GM21529 (cell line): ENCODE measurements around the gene PPIL1.
"Not testable (repeated sequence)": the region's sequence is repeated elsewhere in the genome, so short reads cannot be mapped to it uniquely, and the experiment has no call there.

Experiments
- ATAC-seq: cut with Tn5 transposase; IDR thresholded peaks from one replicate; pipeline ENCODE4 v1.9.1; 2021; ENCODE audit not compliant: unreplicated experiment

The PPIL1 gene

GRCh38 chr6:36874443-36875249 is at the start of gene PPIL1:
TSS of gene PPIL1 (minus strand) at chr6:36874803. CDS start at chr6:36874772, 31 bp downstream.
- ATAC-seq = peak; percentile 73

GRCh38 chr6:36924131-36924530 is 49.5 kb upstream of the PPIL1 start:
- no peak for ATAC-seq

DNA sequence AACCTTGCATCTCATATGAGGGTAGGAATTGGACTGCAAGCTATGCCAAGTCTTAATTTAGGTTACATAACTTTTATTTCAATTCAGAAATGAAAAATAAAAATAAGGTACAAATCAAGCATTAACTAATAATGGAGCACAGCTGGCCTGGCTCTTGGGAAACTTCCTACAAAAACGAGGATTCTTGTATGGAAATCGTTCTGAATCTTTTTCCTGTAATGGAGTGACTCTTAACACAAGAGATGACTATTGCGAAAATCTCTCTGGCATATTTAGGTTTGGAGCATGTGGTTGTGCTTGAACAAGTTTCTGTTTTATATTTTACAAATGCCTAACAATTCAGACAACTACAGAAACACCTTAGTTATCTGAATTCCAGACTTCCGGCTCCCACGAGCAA is 45.9 kb upstream of the PPIL1 start:
- no peak for ATAC-seq

- ATAC-seq = no peak
These were observed 45.4 kb upstream of the PPIL1 start for GRCh38 chr6:36920049-36920448.

DNA sequence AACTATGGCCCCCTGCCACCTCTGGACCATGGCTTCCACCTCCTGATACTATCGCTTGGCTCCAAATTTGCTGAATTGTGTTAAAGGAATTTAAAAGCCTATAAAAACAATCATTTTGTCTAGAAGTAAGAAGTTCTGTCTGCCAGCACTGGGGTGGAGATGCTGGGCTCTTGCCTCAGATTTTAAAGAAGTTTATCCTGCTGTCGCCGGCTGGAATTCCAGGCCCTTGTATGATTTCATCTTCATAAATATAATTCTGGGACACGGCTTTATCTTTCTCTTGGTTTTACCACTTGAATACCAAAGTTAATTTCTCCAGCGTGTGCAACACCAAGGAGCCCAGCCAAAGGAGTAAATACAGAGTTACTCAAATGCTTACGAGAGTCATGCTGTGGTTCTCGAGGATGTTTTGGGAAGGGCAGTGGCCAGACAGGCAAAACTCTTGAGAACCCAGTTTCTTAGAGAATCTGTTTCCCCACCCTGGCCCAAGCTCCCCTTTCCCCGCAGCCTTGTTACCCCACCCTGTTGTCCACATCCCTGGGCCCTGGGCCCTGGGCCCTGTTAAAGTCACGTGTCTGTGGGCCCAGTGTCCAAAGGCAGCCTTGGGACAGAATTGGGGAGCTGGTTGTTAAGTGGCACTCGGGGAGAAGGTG is 43.1 kb upstream of the PPIL1 start:
- no peak for ATAC-seq

- ATAC-seq = no peak
These were observed 41.5 kb upstream of the PPIL1 start for GRCh38 chr6:36916126-36916525.

DNA sequence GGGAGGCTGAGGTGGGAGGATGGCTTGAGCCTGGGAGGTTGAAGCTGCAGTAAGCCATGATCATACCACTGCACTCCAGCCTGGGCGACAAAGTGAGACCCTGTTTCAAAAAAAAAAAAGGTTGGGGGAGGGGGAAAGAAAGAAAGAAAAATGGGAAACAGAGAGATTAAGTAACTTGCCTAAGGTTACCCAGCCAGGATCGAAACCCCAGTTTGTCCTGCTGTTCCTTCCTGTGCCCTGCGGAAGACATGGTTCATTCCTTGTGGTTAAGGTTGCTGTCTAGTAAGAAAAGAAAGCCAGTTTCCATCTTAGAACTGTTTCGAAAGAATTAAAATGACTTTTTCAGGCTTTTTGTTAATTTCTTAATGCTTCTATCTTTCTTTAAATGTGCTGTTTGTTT is 41.0 kb upstream of the PPIL1 start:
- no peak for ATAC-seq

DNA sequence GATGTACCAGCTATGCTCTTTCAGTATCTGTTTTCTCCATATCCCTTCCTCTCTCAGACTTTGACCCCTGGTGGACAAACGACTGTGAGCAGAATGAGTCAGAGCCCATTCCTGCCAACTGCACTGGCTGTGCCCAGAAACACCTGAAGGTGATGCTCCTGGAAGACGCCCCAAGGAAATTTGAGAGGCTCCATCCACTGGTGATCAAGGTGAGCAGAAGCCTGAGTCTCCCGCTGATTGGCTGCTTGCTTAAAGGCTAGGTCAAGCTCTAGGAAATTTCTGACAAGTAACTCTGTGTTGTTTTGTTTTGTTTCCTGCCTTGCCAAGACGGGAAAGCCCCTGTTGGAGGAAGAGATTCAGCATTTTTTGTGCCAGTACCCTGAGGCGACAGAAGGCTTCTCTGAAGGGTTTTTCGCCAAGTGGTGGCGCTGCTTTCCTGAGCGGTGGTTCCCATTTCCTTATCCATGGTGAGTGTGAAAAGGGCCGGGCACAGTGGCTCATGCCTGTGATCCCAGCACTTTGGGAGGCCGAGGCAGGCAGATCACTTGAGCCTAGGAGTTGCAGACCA is 39.7 kb upstream of the PPIL1 start:
- ATAC-seq = no peak

DNA sequence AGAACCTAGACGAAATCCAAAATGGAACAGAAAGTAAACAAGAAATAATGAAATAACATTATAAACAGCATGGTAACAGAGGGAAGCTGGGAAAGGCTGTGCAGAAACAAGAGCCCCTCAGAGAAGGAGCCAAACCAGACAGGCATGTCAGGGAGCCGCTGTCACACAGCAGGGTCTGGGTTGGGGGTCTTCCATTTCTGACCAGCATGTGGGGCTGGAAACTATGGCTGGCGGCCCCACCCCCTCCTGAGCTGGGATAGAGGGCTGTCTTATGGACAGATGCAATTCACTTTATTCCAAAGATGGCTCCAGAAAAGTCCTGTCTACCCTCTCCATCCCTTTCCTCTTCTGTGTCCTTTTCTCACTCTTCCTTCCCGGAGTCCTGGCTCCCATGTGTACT is 38.5 kb upstream of the PPIL1 start:
- ATAC-seq = no peak

DNA sequence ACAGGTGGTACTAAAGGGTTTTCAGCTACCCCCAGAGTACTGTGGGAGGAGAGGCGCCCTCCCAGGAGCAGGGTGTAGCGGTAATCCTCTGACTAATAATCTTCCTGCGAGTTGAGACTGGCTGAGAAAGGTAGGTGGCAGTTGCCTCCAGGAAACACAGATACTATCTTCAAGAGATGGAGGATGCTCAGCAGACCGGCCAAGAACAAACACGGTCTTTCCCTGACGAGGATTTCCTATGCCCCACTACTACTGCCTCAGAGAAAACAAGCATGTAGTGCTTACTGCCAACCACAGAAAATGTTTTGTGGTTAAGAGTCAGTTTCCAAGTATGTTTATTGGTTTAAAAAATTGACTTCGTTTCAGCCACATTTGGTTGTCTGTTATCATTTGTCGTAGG is 38.0 kb upstream of the PPIL1 start:
- ATAC-seq = peak; percentile 96

- peak; percentile 21 for ATAC-seq
These were observed 37.4 kb upstream of the PPIL1 start for GRCh38 chr6:36912030-36912454.

GRCh38 chr6:36908747-36909146 is 34.1 kb upstream of the PPIL1 start:
- no peak for ATAC-seq

GRCh38 chr6:36907781-36908180 is 33.2 kb upstream of the PPIL1 start:
- no peak for ATAC-seq

DNA sequence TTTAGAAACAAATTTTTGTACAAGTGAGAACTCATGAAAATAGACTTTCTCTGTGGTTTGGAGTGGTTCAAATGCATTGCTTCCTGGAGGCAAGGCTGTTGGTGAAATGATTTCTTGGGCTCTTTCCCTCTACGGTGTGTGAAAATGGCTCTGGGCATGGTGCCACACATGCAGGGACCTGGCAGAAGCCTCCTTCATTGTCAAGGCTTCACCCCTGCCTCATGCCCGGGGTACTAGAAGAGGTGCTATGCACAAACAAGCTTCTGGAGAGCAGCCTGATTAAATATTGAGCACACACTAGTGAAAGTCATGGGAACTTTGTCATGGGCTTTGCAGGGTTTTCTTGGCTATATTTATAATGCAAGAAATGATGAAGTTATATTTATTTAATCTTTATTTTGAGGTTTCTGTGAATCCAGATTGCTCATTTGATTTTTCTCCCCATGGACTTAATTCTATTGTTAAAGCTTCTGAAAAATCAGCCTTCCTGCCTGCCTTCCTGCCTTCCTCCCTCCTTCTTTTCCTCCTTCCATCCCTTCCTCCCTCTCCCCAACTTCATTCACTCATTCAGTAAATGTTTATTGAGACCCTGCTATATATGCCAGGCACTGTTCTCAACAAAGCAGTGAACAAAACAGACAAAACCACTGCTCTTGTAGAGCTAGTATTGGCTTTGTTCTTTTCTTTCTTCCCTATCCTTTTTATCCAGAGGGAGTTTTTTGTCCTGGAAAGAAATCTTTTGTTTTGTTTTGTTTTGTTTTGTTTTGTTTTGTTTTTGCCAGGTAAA is 32.1 kb upstream of the PPIL1 start:
- ATAC-seq = no peak

DNA sequence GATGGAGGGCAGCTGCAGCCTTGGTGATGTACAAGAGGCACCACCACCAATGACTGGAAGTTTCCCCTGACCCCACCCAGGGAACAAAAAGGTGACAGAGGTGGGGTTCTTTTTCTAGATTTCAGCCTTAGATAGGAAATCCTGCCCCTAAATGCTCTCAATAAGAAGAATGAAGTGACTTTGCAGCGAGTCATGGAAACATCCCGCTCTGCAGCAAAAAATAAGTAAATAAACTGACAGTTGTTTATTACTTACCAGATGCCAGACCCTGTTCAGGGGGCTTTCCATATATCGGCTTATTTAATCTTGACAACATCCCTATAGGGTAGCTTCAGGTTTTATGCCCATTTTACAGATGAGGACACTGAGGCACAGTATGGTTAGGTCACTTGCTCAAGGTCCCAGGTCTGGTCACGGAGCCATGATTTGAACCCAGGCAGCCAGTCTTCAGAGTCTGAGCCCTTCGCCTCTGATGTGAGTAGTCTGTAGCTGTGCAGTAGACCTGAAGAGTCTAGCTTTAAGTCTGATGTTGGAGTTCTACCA is 30.3 kb upstream of the PPIL1 start:
- no peak for ATAC-seq

- no peak for ATAC-seq
These were observed 29.5 kb upstream of the PPIL1 start for GRCh38 chr6:36904114-36904513.

GRCh38 chr6:36897609-36898008 is 23.0 kb upstream of the PPIL1 start:
- ATAC-seq = no peak

DNA sequence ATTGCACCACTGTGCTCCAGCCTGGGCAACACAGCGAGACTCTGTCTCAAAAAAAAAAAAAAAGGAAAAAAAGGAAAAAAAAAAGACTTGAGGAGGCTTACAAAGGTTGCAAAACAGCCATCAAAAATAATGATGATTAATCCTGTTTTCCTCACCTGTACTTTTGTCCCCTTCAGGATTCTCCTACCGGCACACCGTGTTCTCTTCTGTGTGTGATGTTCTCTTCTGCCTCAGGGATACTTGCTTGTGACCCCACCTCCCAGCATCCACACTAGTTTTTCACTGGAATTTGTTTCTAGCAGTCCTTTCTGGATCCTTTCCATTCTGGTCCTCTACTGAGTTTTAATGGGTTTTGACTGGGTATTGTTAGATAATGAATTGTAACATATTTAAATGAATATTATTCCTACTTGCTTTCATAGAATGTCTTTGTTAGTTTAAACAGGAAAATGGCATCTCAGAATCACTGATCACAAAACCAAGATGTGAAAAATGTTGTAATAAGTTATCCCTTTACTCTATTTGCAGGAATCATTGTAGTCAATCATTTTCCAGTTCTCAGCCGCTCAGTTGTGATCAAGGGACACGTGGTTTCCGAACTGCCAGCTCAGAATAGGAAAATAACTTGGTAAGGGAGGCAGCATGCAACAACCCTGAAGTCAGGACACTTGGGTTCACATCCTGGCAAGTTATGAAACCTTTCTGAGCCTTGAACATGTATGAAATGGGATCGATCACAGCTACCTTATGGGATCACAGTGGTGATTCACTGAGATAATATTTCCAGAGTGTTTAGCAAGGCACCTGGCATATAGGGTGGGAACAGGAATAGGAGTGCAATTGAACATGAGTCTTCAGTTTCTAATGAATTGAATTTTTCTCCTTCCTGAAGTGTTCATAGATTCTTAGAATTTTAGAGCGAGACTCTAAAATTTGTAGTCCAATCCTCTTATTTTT is 19.7 kb upstream of the PPIL1 start:
- ATAC-seq = no peak

- ATAC-seq = not testable (repeated sequence)
These were observed 16.6 kb upstream of the PPIL1 start for GRCh38 chr6:36891153-36891552.

DNA sequence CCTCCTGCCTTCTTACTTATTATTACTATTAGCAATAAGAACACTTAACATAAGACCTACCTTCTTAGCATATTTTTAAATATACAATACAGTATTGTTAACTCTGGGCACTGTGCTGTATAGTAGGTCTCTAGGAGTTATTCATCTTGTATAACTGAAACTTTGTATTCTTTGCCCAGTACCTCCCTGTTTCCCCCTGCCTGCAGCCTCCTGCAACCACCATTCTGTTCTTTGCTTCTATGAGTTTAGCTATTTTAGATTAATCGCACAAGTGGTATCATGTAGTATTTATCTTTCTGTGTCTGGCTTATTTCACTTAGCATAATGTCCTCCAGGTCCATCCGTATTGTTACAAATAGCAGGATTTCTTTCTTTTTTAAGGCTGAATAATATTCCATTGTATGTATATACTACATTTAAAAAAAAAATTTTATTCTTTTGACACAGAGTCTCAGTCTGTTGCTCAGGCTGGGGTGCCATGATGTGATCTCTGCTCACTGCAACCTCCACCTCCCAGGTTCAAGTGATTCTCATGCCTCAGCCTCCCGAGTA is 15.6 kb upstream of the PPIL1 start:
- ATAC-seq = no peak
